GM08714 (cell line): Measurements from ENCODE around the gene CPT1C.

Experiments used
- H3K4me3 ChIP-seq: fragments of 200-500 bp; sonication (Bioruptor generic); 2 replicates; pipeline ENCODE4 v1.5.1; 2014; ENCODE audit warnings: mild to moderate bottlenecking, low read length, inconsistent platforms
- ZNF274 ChIP-seq: IDR thresholded peaks from 2 replicates; pipeline ENCODE4 v1.6.1; 2012; ENCODE audit warnings: mild to moderate bottlenecking, low read depth, low read length

Gene CPT1C

GRCh38 chr19:49730166-49730565, 39.2 kb downstream of the CPT1C start:
- TF ChIP-seq ZNF274, result no peak
- H3K4me3 ChIP-seq, result no peak overlapping the region

GRCh38 chr19:49738268-49738667, 47.4 kb downstream of the CPT1C start:
- no peak for TF ChIP-seq ZNF274
- H3K4me3 ChIP-seq, result no peak overlapping the region

GRCh38 chr19:49739098-49739497, 48.2 kb downstream of the CPT1C start:
- TF ChIP-seq ZNF274, result no peak
- H3K4me3 ChIP-seq, result no peak overlapping the region

GRCh38 chr19:49739933-49740332, 49.0 kb downstream of the CPT1C start:
- no peak overlapping the region for H3K4me3 ChIP-seq
- no peak for TF ChIP-seq ZNF274

GRCh38 chr19:49741210-49741844, 50.4 kb downstream of the CPT1C start:
- no peak overlapping the region for H3K4me3 ChIP-seq
- TF ChIP-seq ZNF274, result no peak

GRCh38 chr19:49744946-49745381, 54.0 kb downstream of the CPT1C start:
- no peak overlapping the region for H3K4me3 ChIP-seq
- no peak for TF ChIP-seq ZNF274

- TF ChIP-seq ZNF274, result no peak
- no peak overlapping the region for H3K4me3 ChIP-seq
These were observed 55.5 kb downstream of the CPT1C start for GRCh38 chr19:49746206-49746958.

GRCh38 chr19:49749055-49749716, 58.3 kb downstream of the CPT1C start:
- H3K4me3 ChIP-seq, result no peak overlapping the region
- TF ChIP-seq ZNF274, result no peak

GRCh38 chr19:49749771-49750170, 58.9 kb downstream of the CPT1C start:
- H3K4me3 ChIP-seq, result no peak overlapping the region
- TF ChIP-seq ZNF274, result no peak

- H3K4me3 ChIP-seq, result no peak overlapping the region
- no peak for TF ChIP-seq ZNF274
These were observed 61.8 kb downstream of the CPT1C start for GRCh38 chr19:49752701-49753100.

GRCh38 chr19:49755956-49756355, 65.0 kb downstream of the CPT1C start:
- TF ChIP-seq ZNF274, result no peak
- H3K4me3 ChIP-seq, result no peak overlapping the region

GRCh38 chr19:49758292-49758691, 67.4 kb downstream of the CPT1C start:
- TF ChIP-seq ZNF274, result no peak
- H3K4me3 ChIP-seq, result no peak overlapping the region

- TF ChIP-seq ZNF274, result no peak
- no peak overlapping the region for H3K4me3 ChIP-seq
These were observed 70.3 kb downstream of the CPT1C start for GRCh38 chr19:49761249-49761624.

GRCh38 chr19:49761625-49762311, 70.9 kb downstream of the CPT1C start:
- H3K4me3 ChIP-seq, result no peak overlapping the region
- no peak for TF ChIP-seq ZNF274
